Sigmoid colon (tissue), 7 donors: ENCODE data around the gene SGTB. TPM values are rescaled to one million over a fixed set of nuclear protein-coding genes. Genes with fewer than 3 reads are reported as not detected.

Source experiments
- DNase-seq: peaks from one replicate; pipeline ENCODE4 v3.0.0-alpha.2; 2019
- H3K27ac ChIP-seq, 4 donors: fragments of 200-600 bp; sonication (generic); one replicate each; pipeline ENCODE4 v1.5.1; 2016 to 2019; ENCODE audit warnings: mild to moderate bottlenecking in 1 of 4
- H3K27me3 ChIP-seq, 3 donors: fragments of 200-600 bp; sonication (generic); one replicate each; pipeline ENCODE4 v1.5.1; 2019; ENCODE audit warnings: mild to moderate bottlenecking in 1 of 3
- H3K36me3 ChIP-seq, 4 donors: fragments of 200-600 bp; sonication (generic); one replicate each; pipeline ENCODE4 v1.5.1; 2016 to 2019
- H3K4me1 ChIP-seq, 4 donors: fragments of 200-600 bp; sonication (generic); one replicate each; pipeline ENCODE4 v1.5.1; 2017 to 2019
- H3K4me3 ChIP-seq, 4 donors: fragments of 200-600 bp; sonication (generic); one replicate each; pipeline ENCODE4 v1.5.1; 2017 to 2019; ENCODE audit warnings: mild to moderate bottlenecking in 2 of 4, moderate library complexity in 1 of 4
- H3K9me3 ChIP-seq, 4 donors: fragments of 200-600 bp in 3 of 4; sonication (generic) in 3 of 4; one replicate each; pipeline versions ENCODE4 v1.5.1 to v1.6.1; 2013 to 2019
- EP300 ChIP-seq, 4 donors: sonication (generic); formaldehyde crosslinking; IDR thresholded peaks; one replicate each; pipeline ENCODE4 v1.6.1; 2017; ENCODE audit warnings: antibody characterized with exemption in 4 of 4
- POLR2A ChIP-seq, 2 donors: fragments of 450-650 bp; IDR thresholded peaks; one replicate each; pipeline ENCODE4 v1.6.1; 2016; ENCODE audit warnings: antibody characterized with exemption in 2 of 2, mild to moderate bottlenecking in 2 of 2, moderate library complexity in 2 of 2
- POLR2AphosphoS5 ChIP-seq, 4 donors: sonication (generic); formaldehyde crosslinking; IDR thresholded peaks; one replicate each; pipeline ENCODE4 v1.6.1; 2017; ENCODE audit warnings: antibody characterized with exemption in 4 of 4
- whole genome bisulfite sequencing, 2 donors: extraction: QIAGEN DNeasy Blood & Tissue Kit; methylation state at CpG; one replicate each; pipeline ENCODE4 v1.1.7; 2013; 5-methylcytosine and 5-hydroxymethylcytosine counted together
- intact Hi-C: fragments of 100-400 bp; cut with DNase I; formaldehyde crosslinking; loops from one replicate; pipeline ENCODE4 v1.15.1; 2023
- polyA plus RNA-seq, 3 donors: library from polyadenylated mRNA; stranded (reverse); fragments of 200-250 nt; gene quantifications; one replicate each; pipeline ENCODE4 v1.2.3, GENCODE V29; 2013
- total RNA-seq, 4 donors: library from RNA; depleted of rRNA; stranded (reverse); fragments of >200 nt; gene quantifications; one replicate each; pipeline ENCODE4 v1.1.0, GENCODE V29; 2016
- TF ChIP-seq, protein P1 (sequence below), 4 experiments: fragments of 450-650 bp in 3 of 4; fragments of 200-600 bp in 1 of 4; IDR thresholded peaks; one replicate each; pipeline ENCODE4 v1.5.1; 2016 to 2019; ENCODE audit warnings: antibody characterized with exemption in 4 of 4, mild to moderate bottlenecking in 3 of 4, moderate library complexity in 2 of 4
- donor health status: healthy with polysubstance abuse.
- donor health status: Bipolar disorder and iron deficiency.
- donor health status: healthy.

Gene SGTB
- total and polyA plus RNA-seq, 7 donors, result 1.2 to 13.9 (median 10.2) TPM

DNA sequence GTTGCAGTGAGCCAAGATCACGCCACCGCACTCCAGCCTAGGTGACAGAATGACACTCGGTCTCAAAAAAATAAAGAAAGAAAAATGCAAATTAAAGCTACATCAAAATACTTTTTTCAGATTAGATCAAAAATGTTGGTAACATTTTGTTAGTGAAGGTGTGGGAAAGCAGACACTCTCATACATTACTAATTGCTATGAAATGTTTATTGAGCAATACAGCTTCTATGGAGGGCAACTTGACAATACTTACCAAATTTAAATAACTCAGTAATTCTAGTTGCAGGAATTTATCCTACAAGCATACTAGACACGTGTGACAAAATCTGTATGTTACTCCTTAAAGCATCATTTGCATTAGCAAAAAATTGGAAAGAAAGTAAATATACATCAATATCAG lies 101.9 kb downstream of the SGTB start:
- 94 to 95% methylated on average over 4 of the region's 4 CpGs for WGBS, 2 donors
- Histone ChIP-seq H3K27ac (no peak overlapping the region), H3K36me3 (peaks cover 0 to 31% (median 6%) of the 10 kb centered on the region in 4 donors), H3K4me1 (peaks cover 0 to 37% (median 22%) of the 10 kb centered on the region in 4 donors), H3K27me3 (no peaks in the 10 kb centered on the region), H3K9me3 (no peaks in the 10 kb centered on the region), H3K4me3 (no peak overlapping the region)
- no peak for DNase-seq
- no peak for TF ChIP-seq POLR2AphosphoS5 (IDR thresholded peaks at IDR 0.05)
- TF ChIP-seq EP300 (IDR thresholded peaks at IDR 0.05), result no peak
- no peak for TF ChIP-seq POLR2A (IDR thresholded peaks at IDR 0.05)
- TF ChIP-seq, protein P1, sequence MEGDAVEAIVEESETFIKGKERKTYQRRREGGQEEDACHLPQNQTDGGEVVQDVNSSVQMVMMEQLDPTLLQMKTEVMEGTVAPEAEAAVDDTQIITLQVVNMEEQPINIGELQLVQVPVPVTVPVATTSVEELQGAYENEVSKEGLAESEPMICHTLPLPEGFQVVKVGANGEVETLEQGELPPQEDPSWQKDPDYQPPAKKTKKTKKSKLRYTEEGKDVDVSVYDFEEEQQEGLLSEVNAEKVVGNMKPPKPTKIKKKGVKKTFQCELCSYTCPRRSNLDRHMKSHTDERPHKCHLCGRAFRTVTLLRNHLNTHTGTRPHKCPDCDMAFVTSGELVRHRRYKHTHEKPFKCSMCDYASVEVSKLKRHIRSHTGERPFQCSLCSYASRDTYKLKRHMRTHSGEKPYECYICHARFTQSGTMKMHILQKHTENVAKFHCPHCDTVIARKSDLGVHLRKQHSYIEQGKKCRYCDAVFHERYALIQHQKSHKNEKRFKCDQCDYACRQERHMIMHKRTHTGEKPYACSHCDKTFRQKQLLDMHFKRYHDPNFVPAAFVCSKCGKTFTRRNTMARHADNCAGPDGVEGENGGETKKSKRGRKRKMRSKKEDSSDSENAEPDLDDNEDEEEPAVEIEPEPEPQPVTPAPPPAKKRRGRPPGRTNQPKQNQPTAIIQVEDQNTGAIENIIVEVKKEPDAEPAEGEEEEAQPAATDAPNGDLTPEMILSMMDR (IDR thresholded peaks at IDR 0.05), result no peak
- intact Hi-C loops, result loop anchor here (5.0 to 10.0 kb wide), 3 partner anchors 305 to 522 kb away; partner anchors contain the start of genes ERBIN and SREK1

Other genes with a start within 250 kb of the SGTB start
- gene ADAMTS6, start 240.2 kb downstream of the SGTB start, total RNA-seq, result 10 to 100 TPM in 1 of 4 donors, 1 to 10 TPM in 3; 3.7 to 18.3 (median 8.2) TPM
- under 1 TPM in 1 of 3 donors, not detected in 2; 0.74 TPM for gene ADAMTS6, start 240.2 kb downstream of the SGTB start, polyA plus RNA-seq
- 1 to 10 TPM in 2 of 4 donors, not detected in 2; 1.4 to 1.8 TPM for gene CENPK, start 158.9 kb downstream of the SGTB start, total RNA-seq
- 10 to 100 TPM in 1 of 3 donors, 1 to 10 TPM in 2; 3.6 to 14.5 (median 9.7) TPM for gene CENPK, start 158.9 kb downstream of the SGTB start, polyA plus RNA-seq
- gene PPWD1, start 158.8 kb downstream of the SGTB start, total RNA-seq, result 10 to 100 TPM; 50.2 to 91.1 (median 78.1) TPM
- gene PPWD1, start 158.8 kb downstream of the SGTB start, polyA plus RNA-seq, result 10 to 100 TPM in 2 of 3 donors, 1 to 10 TPM in 1; 9.7 to 20.2 (median 17.4) TPM
- 10 to 100 TPM; 14.1 to 25.7 (median 21.6) TPM for gene TRIM23, start 97.8 kb downstream of the SGTB start, total RNA-seq
- gene TRIM23, start 97.8 kb downstream of the SGTB start, polyA plus RNA-seq, result 1 to 10 TPM; 2.1 to 3.9 (median 2.4) TPM
- gene SHLD3, start 97.1 kb downstream of the SGTB start, total RNA-seq, result 1 to 10 TPM; 2.4 to 3.6 (median 3.3) TPM
- 1 to 10 TPM; 2.3 to 5.3 (median 2.4) TPM for gene SHLD3, start 97.1 kb downstream of the SGTB start, polyA plus RNA-seq
- gene TRAPPC13, start 97.1 kb downstream of the SGTB start, total RNA-seq, result 10 to 100 TPM; 24.4 to 43.2 (median 30.5) TPM
- gene TRAPPC13, start 97.1 kb downstream of the SGTB start, polyA plus RNA-seq, result 10 to 100 TPM; 12.4 to 19.2 (median 13.8) TPM
- gene NLN, start 96 bp upstream of the SGTB start, total RNA-seq, result 1 to 10 TPM; 4.8 to 8.9 (median 7.0) TPM
- 10 to 100 TPM in 2 of 3 donors, 1 to 10 TPM in 1; 7.1 to 43.7 (median 27.6) TPM for gene NLN, start 96 bp upstream of the SGTB start, polyA plus RNA-seq
- 100 to 1,000 TPM in 1 of 4 donors, 10 to 100 TPM in 3; 64.9 to 101 (median 84.2) TPM for gene ERBIN, start 204.5 kb upstream of the SGTB start, total RNA-seq
- 10 to 100 TPM; 31.9 to 45.6 (median 43.0) TPM for gene ERBIN, start 204.5 kb upstream of the SGTB start, polyA plus RNA-seq